LNCAP (cell line): Measurements from ENCODE around the gene MYL5.

Source experiments
- CTCF ChIP-seq: fragments of 450-650 bp; IDR thresholded peaks from 2 replicates; pipeline ENCODE4 v1.5.1; 2017; ENCODE audit warnings: mild to moderate bottlenecking

Gene MYL5

GRCh38 chr4:678331-679103 is 4.2 kb downstream of the MYL5 start:
- no peak for TF ChIP-seq CTCF

DNA sequence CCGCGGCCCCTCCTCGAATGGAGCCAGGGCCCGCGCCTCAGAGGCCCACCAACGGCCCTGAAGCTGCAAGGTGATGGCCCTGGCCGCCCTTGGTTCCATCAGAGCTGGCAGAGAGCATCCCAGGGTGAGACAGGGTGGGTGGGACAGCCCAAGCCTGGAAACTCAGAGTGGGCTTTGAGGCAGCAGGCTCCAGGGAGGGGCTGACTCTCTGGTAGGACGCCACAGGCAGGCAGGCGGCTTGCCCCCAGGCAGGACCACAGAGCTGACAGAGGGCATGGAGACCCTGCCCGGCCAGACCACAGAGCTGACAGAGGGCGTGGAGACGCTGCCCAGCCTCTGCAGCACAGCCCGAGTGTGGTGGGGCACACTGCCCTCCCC is 4.8 kb downstream of the MYL5 start:
- TF ChIP-seq CTCF: no peak

DNA sequence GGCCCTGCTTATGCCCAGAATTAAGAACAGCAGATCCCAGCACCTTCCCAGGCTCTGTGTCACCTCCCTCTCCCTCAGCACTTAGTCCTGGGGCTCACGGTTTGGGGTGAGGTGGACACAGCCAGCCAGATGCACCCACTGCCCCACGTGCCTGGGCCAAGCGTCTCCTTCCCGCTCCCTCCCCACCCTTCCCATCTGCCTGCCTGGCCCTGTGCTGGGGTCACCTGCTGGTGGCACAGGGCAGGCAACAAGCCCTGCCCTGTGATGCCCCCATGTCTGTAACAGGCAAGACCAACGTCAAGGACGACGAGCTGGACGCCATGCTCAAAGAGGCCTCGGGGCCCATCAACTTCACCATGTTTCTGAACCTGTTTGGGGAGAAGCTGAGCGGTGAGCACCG is 5.3 kb downstream of the MYL5 start:
- no peak for TF ChIP-seq CTCF

DNA sequence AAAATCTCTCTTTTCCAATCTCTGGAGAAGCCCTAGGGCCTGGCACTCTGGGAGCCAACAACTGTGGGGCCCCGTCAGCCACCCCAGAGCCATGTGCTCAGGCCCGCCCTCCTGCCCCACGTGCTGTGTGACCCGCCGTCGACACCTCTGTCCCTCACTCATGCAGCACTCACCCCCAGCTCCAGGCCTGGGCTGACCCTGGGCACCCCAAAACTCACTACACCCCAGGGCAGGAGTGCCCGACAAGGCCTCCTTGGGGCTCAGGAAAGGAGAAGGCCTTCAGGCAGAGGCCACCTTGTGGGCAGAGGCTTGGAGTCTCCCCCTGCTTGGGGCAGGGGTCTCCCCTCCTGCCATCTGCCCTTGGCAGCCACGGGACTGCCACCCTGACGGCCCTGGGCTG is 5.7 kb downstream of the MYL5 start:
- no peak for TF ChIP-seq CTCF

DNA sequence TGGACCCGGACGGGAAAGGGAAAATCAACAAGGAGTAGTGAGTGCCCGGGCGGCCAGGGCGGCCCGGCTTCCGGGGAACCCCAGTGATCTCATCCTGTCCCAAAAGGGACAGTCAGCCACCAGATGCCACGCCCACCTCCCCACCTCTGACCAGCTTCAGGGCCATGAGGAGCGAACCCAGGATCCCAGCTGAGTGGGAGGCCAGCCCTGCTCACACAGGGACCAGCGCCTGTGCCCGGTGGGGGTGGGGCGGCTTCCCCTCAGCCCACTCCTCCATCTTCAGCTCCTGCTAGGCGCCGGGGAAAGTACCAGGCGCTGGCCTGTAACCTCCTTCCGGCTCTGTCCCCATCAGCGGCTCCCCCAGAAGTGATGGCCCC is 6.2 kb downstream of the MYL5 start:
- no peak for TF ChIP-seq CTCF

DNA sequence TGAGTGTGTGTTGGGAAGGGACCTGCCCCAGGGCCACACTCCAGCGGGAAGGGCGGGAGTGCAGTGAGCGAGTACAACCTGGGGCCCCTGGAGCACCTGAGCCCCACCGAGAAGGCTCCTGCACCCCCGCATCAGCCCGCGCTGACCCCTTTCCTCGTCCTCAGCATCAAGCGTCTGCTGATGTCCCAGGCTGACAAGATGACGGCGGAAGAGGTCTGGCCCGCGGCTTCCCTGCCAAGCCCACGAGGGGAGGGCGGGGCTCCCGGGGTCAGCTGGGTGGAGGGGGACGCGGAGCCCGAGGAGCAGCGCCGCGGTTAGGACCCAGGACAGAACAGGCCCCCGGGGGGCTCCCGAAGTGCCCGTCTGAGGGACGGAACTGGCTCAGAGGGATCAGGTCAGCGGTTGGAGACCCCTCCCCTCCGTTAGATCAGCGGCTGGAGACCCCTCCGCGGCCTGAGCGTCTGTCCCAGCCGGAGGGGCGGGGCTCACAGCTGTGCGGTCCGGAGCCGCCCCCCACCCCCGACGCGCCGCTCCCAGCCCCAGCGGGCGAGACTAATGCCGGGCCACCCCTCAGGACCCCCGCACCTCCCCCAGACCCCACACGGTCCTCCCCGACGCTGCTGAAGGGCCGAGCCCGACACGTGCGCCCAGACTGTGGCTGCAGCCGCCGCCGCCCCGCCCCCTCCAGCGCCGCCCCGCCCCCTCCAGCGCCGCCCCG is 6.7 kb downstream of the MYL5 start:
- TF ChIP-seq CTCF: no peak

- no peak for TF ChIP-seq CTCF
Measured at GRCh38 chr4:681736-682451, 7.6 kb downstream of the MYL5 start.
